Liver (tissue), 9 donors: ENCODE results near the gene RREB1. TPM values are rescaled to one million over a fixed set of nuclear protein-coding genes. Genes with fewer than 3 reads are reported as not detected.

Source experiments
- DNase-seq: peaks from one replicate; pipeline ENCODE4 v3.0.0-alpha.2; 2017; ENCODE audit warnings: low spot score
- H3K27ac ChIP-seq, 2 donors: one replicate each; pipeline ENCODE4 v1.7.0; 2013; ENCODE audit warnings: inconsistent platforms in 2 of 2, low read length in 2 of 2, control low read depth in 1 of 2, low read depth in 1 of 2, mild to moderate bottlenecking in 1 of 2
- H3K27me3 ChIP-seq, 4 donors: one replicate each; pipeline versions ENCODE4 v1.6.1 to v1.7.0; 2013; ENCODE audit warnings: low read length in 3 of 4, inconsistent platforms in 1 of 4, mild to moderate bottlenecking in 1 of 4, moderate library complexity in 1 of 4; ENCODE audit not compliant: control insufficient read depth in 4 of 4, insufficient read depth in 4 of 4
- H3K36me3 ChIP-seq, 4 donors: one replicate each; pipeline versions ENCODE4 v1.6.1 to v1.7.0; 2013; ENCODE audit warnings: low read length in 3 of 4, mild to moderate bottlenecking in 3 of 4, low read depth in 1 of 4, moderate library complexity in 1 of 4; ENCODE audit not compliant: control insufficient read depth in 4 of 4, insufficient read depth in 3 of 4
- H3K4me1 ChIP-seq, 4 donors: one replicate each; pipeline versions ENCODE4 v1.6.1 to v1.7.0; 2013; ENCODE audit warnings: low read length in 3 of 4, mild to moderate bottlenecking in 3 of 4, moderate library complexity in 1 of 4; ENCODE audit not compliant: control insufficient read depth in 4 of 4, insufficient read depth in 4 of 4
- H3K4me3 ChIP-seq, 3 donors: one replicate each; pipeline versions ENCODE4 v1.6.1 to v1.7.0; 2013; ENCODE audit warnings: low read length in 3 of 3, control low read depth in 1 of 3, low read depth in 1 of 3, mild to moderate bottlenecking in 1 of 3
- H3K9ac ChIP-seq, 2 donors: one replicate each; pipeline ENCODE4 v1.7.0; 2013; ENCODE audit warnings: low read length in 2 of 2, mild to moderate bottlenecking in 2 of 2, moderate library complexity in 2 of 2, control low read depth in 1 of 2, low read depth in 1 of 2
- H3K9me3 ChIP-seq, 4 donors: one replicate each; pipeline versions ENCODE4 v1.6.1 to v1.7.0; 2013; ENCODE audit warnings: low read length in 3 of 4; ENCODE audit not compliant: control insufficient read depth in 4 of 4
- ATF3 ChIP-seq: IDR thresholded peaks from 2 replicates; pipeline ENCODE4 v1.6.1; 2016; ENCODE audit warnings: antibody characterized with exemption
- EGR1 ChIP-seq, 2 donors: IDR thresholded peaks; 2 replicates each; pipeline ENCODE4 v1.6.1; 2016 to 2018; ENCODE audit warnings: antibody characterized with exemption in 2 of 2, low read depth in 2 of 2
- FOXA1 ChIP-seq: IDR thresholded peaks from 2 replicates; pipeline ENCODE4 v1.6.1; 2016; ENCODE audit warnings: antibody characterized with exemption
- GABPA ChIP-seq, 2 donors: IDR thresholded peaks in 1 of 2; conservative IDR thresholded peaks in 1 of 2; 2 replicates each; pipeline ENCODE4 v1.6.1; 2016; ENCODE audit warnings: antibody characterized with exemption in 2 of 2, mild to moderate bottlenecking in 1 of 2, moderate library complexity in 1 of 2
- HNF4G ChIP-seq: IDR thresholded peaks from 2 replicates; pipeline ENCODE4 v1.6.1; 2016; ENCODE audit warnings: antibody characterized with exemption
- JUND ChIP-seq, 2 donors: IDR thresholded peaks; 2 replicates each; pipeline ENCODE4 v1.6.1; 2016; ENCODE audit warnings: antibody characterized with exemption in 2 of 2
- MAX ChIP-seq: IDR thresholded peaks from 2 replicates; pipeline ENCODE4 v1.6.1; 2016; ENCODE audit warnings: antibody characterized with exemption
- NR2F2 ChIP-seq: IDR thresholded peaks from 2 replicates; pipeline ENCODE4 v1.6.1; 2016; ENCODE audit warnings: antibody characterized with exemption
- RAD21 ChIP-seq, 2 donors: IDR thresholded peaks; 2 replicates each; pipeline ENCODE4 v1.6.1; 2016; ENCODE audit warnings: antibody characterized with exemption in 2 of 2, mild to moderate bottlenecking in 2 of 2
- REST ChIP-seq: IDR thresholded peaks from 2 replicates; pipeline ENCODE4 v1.6.1; 2016; ENCODE audit warnings: antibody characterized with exemption, mild to moderate bottlenecking
- RXRA ChIP-seq, 2 donors: IDR thresholded peaks; 2 replicates each; pipeline ENCODE4 v1.6.1; 2017 to 2018; ENCODE audit warnings: antibody characterized with exemption in 2 of 2, mild to moderate bottlenecking in 1 of 2
- SP1 ChIP-seq: IDR thresholded peaks from 2 replicates; pipeline ENCODE4 v1.6.1; 2018; ENCODE audit warnings: antibody characterized with exemption, mild to moderate bottlenecking
- ZBTB33 ChIP-seq: IDR thresholded peaks from 2 replicates; pipeline ENCODE4 v1.6.1; 2016; ENCODE audit warnings: antibody characterized with exemption
- WGBS: extraction: QIAGEN DNeasy Blood & Tissue Kit; methylation state at CpG from one replicate; pipeline ENCODE4 v1.1.7; 2013; 5-methylcytosine and 5-hydroxymethylcytosine counted together
- polyA plus RNA-seq, 2 donors: library from polyadenylated mRNA; stranded (reverse) in 1 of 2; unstranded in 1 of 2; fragments of 200-250 nt in 1 of 2; fragments of >200 nt in 1 of 2; fragmentation: Nextera tagmentation in 1 of 2; extraction: Ambion mirVana in 1 of 2; gene quantifications; one replicate each; pipeline versions ENCODE4 v1.2.1 to v1.2.3, GENCODE V29; 2013 to 2015
- total RNA-seq, 2 donors: library from RNA; depleted of rRNA; stranded (reverse); fragments of >200 nt; gene quantifications; one replicate each; pipeline ENCODE4 v1.2.3, GENCODE V29; 2014
- donor health status: healthy.
- donor health status: healthy.
- donor health status: healthy.
- donor health status: healthy.
- donor health status: healthy.

The RREB1 gene
- total and polyA plus RNA-seq, 4 donors: 10.1 to 28.9 (median 17.3) TPM

- Histone ChIP-seq H3K27me3 (no peaks in the 10 kb centered on the region), H3K9ac (no peak overlapping the region), H3K4me3 (no peak overlapping the region), H3K4me1 (peaks cover 0 to 6% (median 4%) of the 10 kb centered on the region in 4 donors), H3K9me3 (no peaks in the 10 kb centered on the region), H3K27ac (no peak overlapping the region), H3K36me3 (peaks cover 8 to 14% (median 12%) of the 10 kb centered on the region in 4 donors)
- 78% methylated on average over 10 of the region's 10 CpGs for WGBS
- no peak for DNase-seq
- TF ChIP-seq FOXA1 (no peak), NR2F2 (no peak), RAD21 (IDR thresholded peaks at IDR 0.05) (no peak), ZBTB33 (no peak), JUND (IDR thresholded peaks at IDR 0.05) (no peak), REST (no peak), HNF4G (no peak), SP1 (no peak), EGR1 (IDR thresholded peaks at IDR 0.05; ENCODE audit: low read depth in 2 of 2) (no peak), MAX (no peak), GABPA (IDR thresholded peaks at IDR 0.05 in 1 of 2, conservative IDR thresholded peaks at IDR 0.05 in 1 of 2) (no peak)
Measured at GRCh38 chr6:7282097-7282906, 174.5 kb downstream of the RREB1 start.

GRCh38 chr6:7283676-7284075 lies 175.9 kb downstream of the RREB1 start:
- no peak for TF ChIP-seq REST
- TF ChIP-seq RAD21 (IDR thresholded peaks at IDR 0.05): no peak
- TF ChIP-seq RXRA (IDR thresholded peaks at IDR 0.05): no peak
- no peak for TF ChIP-seq ATF3
- TF ChIP-seq NR2F2: no peak
- no peak for DNase-seq
- WGBS: 88% methylated on average over 2 of the region's 2 CpGs
- Histone ChIP-seq H3K9me3 (no peaks in the 10 kb centered on the region), H3K4me3 (no peak overlapping the region), H3K4me1 (peaks cover 0 to 4% (median 3%) of the 10 kb centered on the region in 4 donors), H3K36me3 (peaks cover 9 to 28% (median 22%) of the 10 kb centered on the region in 4 donors), H3K27ac (no peak overlapping the region), H3K9ac (no peak overlapping the region), H3K27me3 (no peaks in the 10 kb centered on the region)
